RKO (cell line): ENCODE measurements around the gene CTR9.
A peak's percentile ranks its signal among the peaks of the same experiment; 100 is the strongest.

Source experiments
- DNase-seq: peaks from one replicate; pipeline ENCODE4 v3.0.0-alpha.2; 2016; ENCODE audit warnings: low spot score

The CTR9 gene

GRCh38 chr11:10750838-10751580 is at the start of gene CTR9:
TSS of gene CTR9 (plus strand) at chr11:10751246. CDS start at chr11:10751413, 167 bp downstream.
- DNase-seq = peak; percentile 95

GRCh38 chr11:10701982-10702381 is 49.1 kb upstream of the CTR9 start:
- peak; percentile 7 for DNase-seq

GRCh38 chr11:10708131-10708530 is 42.9 kb upstream of the CTR9 start:
- DNase-seq = no peak

- no peak for DNase-seq
Measured at GRCh38 chr11:10709299-10710086, 41.6 kb upstream of the CTR9 start.

- no peak for DNase-seq
Measured at GRCh38 chr11:10715571-10715970, 35.5 kb upstream of the CTR9 start.

GRCh38 chr11:10716122-10716521 is 34.9 kb upstream of the CTR9 start:
- no peak for DNase-seq

- DNase-seq = no peak
Measured at GRCh38 chr11:10716543-10717259, 34.3 kb upstream of the CTR9 start.

- DNase-seq = no peak
Measured at GRCh38 chr11:10719616-10720015, 31.4 kb upstream of the CTR9 start.

- no peak for DNase-seq
Measured at GRCh38 chr11:10720881-10721376, 30.1 kb upstream of the CTR9 start.

GRCh38 chr11:10722307-10722706 is 28.7 kb upstream of the CTR9 start:
- DNase-seq = no peak

- DNase-seq = peak; percentile 22
Measured at GRCh38 chr11:10725114-10725906, 25.7 kb upstream of the CTR9 start.

- no peak for DNase-seq
Measured at GRCh38 chr11:10725907-10726253, 25.2 kb upstream of the CTR9 start.

- no peak for DNase-seq
Measured at GRCh38 chr11:10727146-10727851, 23.7 kb upstream of the CTR9 start.

- DNase-seq = no peak
Measured at GRCh38 chr11:10728154-10728553, 22.9 kb upstream of the CTR9 start.

GRCh38 chr11:10728789-10729472 is 22.1 kb upstream of the CTR9 start:
- DNase-seq = no peak

GRCh38 chr11:10730151-10730550 is 20.9 kb upstream of the CTR9 start:
- no peak for DNase-seq

GRCh38 chr11:10731064-10731680 is 19.9 kb upstream of the CTR9 start:
- no peak for DNase-seq

GRCh38 chr11:10735481-10736475 is 15.3 kb upstream of the CTR9 start:
- DNase-seq = peak; percentile 96
